NCI-H1048 (cell line): Measurements from ENCODE around the gene NOXA1.
"Not testable (repeated sequence)": the region's sequence is repeated elsewhere in the genome, so short reads cannot be mapped to it uniquely, and the experiment has no call there.

ENCODE experiments used
- DNase-seq: peaks from one replicate; lab custom pipeline; 2025; lab: John Stamatoyannopoulos, UW

Gene NOXA1

DNA sequence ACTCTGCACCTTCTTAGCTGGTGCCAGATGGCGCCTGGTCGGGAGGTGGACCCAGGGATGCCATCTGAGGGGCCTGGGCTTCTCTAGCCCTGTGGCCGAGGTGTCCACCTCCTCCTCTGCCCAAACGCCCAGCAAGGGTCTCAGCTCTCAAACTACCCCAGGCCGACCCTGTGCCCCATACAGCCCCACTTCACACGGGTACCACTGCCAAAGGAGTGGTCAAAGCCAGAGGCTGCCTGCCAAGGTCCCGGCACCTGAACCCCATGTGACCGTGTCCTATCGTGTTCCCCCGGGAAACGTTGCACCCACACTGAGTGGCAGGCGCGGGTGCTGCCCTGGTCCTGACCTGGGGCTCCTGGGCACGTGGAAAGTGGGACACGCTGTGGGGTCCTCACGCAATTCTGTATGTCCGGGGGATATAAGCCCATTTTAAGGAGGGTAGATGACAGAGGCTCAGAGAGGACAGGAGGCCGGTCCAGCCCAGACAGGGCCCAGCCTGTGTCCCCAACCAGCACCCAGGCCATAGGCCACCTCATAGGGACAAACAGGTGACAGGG is 16.0 kb downstream of the NOXA1 start:
- DNase-seq, result no peak

DNA sequence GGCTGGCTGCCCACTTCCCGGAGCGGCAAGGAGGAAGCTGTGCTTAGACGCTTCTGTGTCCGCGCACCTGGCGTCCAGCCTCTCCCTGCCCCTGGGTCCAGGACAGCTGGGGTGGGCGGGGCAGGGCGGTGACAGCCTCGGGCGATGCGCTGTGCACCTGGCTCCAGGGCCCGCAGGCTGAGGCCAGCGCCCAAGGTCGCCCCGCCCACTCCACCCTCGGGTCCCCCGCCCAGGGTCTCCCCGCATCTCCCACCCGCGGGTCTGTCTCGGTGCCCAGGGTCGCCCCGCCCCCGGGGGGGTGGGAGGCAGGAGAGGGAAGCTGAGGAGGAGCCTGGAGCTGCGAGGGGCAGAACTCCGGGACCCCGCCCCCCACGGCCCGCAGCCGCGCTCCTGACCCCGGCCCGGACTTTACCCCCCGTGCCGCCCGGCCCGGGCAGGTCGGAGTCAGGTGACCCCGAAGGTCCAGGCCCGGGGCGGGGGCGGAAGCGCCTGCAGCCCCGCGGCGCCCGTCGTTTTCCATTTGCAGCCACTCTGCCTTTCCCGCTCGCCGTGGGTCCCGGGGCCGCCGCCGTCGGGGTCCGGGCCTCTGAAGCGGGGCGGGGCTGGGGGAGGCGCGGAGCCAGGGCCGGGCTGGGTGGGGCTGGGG is 18.2 kb downstream of the NOXA1 start, which contains the start of gene ENTPD8:
ENTPD8 (minus strand) TSS at position 69 of the 646 bp plus-strand sequence. CDS start 3,072 bp downstream, outside the sequence.
- DNase-seq, result no peak

DNA sequence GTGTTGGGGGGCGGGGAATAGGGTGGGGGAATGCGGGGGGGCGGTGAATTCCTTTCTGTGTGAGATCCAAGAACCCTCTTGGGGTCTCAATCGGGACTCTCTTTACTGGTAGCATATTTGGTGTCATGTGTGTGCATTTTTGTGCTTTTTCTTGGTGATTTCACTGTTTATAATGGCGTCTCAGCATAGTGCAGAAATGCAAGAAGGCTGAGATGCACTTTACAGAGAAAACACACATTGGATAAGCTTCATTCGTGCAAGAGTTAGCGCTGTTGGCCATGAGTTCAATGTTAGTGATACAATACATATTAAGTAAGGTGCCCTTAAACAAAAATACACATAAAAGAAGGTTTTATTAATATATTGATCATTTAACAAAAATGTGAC is 18.7 kb downstream of the NOXA1 start:
- DNase-seq, result no peak

DNA sequence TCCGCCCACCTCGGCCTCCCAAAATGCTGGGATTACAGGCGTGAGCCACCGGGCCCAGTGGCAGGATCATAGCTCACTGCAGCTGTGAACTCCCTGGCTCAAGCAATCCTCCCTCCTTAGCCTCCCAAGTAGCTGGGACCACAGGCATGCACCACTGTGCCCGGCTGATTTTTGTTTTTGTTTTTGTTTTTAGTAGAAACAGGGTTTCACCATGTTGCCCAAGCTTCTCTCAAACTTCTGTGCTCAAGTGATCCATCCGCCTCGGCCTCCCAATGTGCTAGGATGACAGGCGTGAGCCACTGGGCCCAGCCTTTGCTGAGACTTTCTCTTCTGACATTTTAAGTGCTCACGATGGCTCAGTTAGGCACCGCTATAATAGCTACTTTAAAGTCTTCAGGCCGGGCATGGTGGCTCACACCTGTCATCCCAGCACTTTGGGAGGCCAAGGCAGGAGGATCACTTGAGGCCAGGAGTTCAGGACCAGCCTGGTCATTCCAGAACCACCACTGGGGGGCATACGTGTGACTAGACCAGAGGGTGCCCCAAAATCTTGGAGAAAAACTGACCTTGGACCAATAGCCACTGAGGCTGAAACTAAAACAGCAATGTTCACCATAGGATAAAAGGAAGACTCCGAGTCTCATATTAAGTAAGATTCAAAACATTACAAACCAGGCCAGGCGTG is 21.1 kb downstream of the NOXA1 start:
- DNase-seq, result no peak

DNA sequence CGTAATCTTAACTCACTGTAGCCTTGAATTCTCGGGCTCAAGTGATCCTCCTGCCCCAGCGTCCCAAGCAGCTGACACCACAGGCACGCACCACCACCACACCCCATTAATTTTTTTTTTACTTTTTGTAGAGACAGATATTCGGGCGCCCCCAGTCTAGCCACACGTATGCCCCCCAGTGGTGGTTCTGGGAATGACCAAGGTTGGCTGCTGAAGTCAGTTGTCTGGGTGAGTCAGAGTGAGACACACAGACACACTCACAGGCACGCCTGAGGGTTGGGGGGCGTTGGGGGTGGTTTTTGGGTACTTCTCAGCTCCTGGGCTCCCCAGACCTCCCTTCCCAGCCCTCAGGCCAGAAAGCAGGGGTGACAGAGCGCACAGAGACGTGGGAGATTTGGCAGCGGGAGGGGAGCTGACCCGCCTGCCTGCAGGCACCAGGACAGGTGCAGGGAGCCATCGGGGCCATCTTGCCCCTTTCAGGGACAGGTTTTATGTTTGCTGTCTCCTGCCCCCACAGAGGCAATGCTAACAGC is 22.1 kb downstream of the NOXA1 start:
- peak; percentile 19 for DNase-seq

DNA sequence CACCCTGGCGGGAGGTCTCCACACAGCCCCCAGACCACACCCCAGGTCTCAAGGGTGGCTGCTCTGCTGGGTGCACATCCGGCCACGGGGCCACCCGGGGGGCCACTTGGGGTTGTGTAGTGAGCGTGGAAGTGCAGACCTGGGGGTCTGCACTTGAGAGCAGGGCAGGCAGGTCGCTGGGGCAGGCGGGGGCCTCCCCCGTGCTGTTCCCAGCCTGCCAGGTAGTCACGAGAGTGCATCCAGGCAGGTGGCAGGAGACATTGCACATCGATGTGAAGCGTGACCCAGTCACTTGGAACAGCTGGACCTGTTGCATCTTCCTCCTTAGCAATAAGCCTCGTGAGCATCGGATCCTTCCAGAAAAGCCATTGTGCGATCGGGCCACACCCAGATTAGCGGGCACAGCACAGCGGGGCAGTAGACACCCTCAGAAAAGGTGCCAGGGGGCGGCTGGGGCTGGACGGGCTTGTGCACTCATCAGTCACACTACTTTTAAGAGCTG is 22.8 kb downstream of the NOXA1 start:
- DNase-seq, result no peak

DNA sequence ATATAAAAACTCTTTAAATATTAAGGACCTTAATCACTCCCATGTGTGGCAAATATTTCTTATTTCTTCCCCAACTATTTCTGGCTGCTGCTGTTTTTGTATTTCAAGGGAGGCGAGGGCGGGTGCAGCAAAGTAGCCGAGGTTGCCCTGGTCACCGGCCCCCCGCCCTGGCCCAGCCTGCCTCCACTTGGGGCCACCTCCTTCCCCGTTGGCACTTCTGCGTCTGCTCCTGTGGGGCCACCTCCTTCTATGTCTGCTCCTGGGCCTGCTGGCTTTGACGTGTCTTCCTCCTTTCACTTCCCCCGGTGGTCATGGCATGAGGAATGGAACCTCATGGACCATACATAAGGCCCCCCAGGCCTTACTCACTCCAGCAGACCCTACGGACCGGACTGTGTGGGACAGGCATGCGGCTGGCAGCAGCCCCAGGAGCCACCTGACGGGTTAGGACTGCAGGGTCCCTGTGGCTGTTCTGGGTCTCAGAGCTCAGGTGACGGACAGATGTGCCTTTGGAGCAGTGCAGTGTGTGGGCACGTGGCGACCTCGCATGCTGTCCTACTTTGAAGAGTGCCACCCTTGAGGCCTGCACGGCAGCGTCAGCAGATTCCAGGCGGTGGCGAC is 23.8 kb downstream of the NOXA1 start:
- no peak for DNase-seq

DNA sequence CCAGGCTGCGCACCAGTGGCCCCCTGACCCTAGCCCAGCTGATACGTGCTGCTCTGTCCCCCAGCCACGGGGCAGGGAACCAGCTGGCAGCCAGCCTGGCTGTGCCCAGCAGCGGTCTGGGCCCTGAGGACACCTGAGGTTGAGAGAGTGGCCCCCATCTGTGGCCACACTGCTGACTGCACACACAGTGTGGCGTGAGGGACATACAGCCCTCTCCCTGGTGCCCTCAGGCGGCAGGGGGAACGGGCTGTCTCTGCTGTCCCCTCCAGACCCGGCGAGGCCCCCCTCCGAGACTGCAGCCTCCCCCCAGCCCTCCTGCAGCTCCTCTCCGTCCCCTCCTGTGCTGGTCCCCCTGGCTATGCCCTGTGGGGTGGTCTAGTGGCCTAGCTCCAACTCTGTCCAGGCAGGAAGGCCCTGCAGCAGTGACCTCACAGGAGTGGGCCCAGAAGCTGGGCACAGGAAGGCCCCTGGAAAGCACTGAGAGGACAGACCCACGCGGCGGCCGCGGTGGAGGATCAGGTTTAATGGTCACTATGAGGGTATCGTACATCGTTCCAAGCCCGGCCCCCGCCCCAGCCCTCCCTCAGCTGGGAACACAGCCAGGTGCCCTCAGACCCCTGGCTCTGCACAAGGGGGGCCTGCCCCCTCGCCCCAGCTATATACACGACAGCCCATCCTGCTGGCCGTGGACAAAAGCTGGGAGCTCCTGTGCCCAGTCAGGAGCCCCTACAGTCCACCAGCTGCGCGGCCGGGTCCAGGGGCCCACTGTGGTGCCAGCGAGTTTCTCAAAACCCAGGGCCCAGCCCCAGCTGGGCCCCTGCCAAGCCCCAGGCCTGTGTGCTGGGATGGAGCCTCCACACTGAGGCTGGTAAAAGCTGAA is 24.8 kb downstream of the NOXA1 start:
- DNase-seq, result no peak

DNA sequence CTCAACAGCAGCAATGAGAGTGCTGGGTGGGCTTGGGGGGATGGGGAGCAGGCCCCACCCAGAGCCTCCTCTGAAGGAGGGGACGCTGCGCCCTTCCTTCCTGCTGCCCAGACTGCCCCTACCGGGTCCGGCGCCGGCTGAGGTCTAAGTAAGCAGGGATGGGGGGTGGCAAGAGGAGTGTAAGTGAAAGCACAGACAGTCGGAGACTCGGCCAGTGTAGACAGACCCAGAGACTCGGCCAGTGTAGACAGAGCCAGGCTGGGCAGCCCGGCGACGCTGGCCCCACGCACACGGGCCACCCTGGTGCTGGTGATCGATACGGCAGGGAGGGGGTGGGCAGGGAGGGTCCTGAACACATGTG is 25.4 kb downstream of the NOXA1 start:
- DNase-seq, result no peak

DNA sequence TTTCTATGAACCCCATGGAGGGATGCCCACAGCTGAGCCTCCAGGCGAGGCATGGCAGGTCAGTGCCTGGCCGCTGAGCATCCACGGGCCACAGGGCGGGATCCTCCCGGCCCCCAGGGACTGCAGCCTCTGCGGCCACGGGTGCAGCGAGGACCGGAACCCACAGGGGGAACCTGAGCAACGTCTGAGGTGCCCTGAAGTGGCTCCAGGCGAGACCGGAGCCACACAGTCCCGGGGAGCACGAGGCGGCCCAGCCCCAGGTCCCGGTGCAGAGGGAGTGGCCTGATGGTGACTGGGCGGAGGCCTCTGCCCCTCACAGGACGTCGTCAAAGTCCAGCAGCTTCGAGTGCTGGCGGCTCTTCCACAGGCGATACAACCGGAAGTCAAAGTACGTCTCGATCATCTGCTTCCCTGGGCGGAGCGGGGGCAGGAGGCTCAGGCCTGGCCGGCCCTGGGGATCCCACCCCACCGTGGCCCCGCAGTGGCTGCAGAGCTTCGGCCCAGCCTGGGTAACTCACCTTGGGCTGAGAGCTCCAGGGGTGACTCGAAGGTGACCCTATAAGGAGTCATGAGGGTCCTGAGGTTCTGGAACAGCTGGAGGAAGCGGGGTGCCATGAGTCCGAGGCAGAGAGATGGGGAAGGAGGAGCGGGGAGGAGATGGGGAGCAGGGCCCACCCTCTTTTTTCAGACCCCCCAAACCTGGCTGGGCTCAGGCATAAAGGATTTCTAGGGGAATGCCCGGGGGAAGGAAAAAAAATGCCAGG is 26.1 kb downstream of the NOXA1 start:
- no peak for DNase-seq

DNA sequence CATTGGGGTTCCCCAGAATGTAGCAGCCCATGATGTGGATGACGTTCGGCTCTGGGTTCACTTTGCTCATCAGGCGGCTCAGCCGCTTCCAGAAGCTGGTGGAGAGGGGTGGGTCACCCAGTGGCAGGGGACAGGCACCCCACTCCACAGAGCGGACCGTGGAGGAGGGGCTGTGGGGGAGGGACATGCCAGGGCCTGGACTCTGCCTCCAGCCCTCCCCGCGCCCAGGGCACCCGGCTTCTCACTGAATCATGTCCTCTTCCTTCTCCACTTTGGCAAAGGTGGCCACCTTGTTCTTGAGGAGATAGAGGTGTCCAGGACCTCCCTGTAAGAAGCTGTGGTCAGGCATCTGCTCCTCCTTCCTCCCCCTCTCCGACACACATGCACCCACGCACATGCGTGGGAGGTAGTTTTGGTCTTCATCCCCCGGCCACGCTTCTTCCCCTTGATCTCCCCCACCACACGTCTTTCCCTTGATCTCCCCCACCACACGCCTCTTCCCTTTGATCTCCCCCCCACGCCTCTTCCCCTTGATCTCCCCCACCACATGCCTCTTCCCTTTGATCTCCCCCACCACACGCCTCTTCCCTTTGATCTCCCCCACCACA is 26.8 kb downstream of the NOXA1 start:
- DNase-seq, result no peak

DNA sequence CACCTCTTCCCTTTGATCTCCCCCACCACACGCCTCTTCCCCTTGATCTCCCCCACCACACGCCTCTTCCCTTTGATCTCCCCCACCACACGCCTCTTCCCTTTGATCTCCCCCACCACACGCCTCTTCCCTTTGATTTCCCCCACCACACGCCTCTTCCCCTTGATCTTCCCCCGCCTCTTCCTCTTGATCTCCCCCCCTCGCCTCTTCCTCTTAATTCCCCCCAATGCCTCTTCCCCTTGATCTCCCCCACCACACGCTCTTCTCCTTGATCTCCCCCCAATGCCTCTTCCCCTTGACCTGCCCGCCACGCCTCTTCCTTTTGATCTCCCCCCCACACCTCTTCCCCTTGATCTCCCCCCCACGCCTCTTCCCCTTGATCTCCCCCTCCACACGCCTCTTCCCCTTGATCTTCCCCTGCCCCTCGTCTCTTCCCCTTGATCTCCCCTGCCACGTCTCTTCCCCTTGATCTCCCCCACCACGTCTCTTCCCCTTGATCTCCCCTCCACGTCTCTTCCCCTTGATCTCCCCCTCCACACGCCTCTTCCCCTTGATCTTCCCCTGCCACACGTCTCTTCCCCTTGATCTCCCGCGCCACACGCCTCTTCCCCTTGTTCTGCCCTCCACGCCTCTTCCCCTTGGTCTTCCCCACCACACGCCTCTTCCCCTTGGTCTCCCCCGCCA is 27.5 kb downstream of the NOXA1 start:
- not testable (repeated sequence) for DNase-seq

DNA sequence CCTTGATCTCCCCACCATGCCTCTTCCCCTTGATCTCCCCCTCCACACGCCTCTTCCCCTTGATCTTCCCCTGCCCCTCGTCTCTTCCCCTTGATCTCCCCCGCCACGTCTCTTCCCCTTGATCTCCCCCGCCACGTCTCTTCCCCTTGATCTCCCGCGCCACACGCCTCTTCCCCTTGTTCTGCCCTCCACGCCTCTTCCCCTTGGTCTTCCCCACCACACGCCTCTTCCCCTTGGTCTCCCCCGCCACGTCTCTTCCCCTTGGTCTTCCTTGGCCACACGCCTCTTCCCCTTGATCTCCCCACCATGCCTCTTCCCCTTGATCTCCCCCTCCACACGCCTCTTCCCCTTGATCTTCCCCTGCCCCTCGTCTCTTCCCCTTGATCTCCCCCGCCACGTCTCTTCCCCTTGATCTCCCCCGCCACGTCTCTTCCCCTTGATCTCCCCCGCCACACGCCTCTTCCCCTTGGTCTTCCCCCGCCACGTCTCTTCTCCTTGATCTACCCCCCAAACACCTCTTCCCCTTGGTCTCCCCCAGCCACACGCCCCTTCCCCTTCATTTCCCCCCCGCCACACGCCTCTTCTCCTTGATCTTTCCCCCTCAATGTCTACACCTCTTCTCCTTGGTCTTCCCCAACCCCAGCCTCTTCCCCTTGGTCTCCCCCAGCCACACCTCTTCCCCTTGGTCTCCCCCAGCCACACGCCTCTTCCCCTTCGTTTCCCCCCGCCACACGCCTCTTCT is 28.2 kb downstream of the NOXA1 start:
- DNase-seq, result not testable (repeated sequence)

DNA sequence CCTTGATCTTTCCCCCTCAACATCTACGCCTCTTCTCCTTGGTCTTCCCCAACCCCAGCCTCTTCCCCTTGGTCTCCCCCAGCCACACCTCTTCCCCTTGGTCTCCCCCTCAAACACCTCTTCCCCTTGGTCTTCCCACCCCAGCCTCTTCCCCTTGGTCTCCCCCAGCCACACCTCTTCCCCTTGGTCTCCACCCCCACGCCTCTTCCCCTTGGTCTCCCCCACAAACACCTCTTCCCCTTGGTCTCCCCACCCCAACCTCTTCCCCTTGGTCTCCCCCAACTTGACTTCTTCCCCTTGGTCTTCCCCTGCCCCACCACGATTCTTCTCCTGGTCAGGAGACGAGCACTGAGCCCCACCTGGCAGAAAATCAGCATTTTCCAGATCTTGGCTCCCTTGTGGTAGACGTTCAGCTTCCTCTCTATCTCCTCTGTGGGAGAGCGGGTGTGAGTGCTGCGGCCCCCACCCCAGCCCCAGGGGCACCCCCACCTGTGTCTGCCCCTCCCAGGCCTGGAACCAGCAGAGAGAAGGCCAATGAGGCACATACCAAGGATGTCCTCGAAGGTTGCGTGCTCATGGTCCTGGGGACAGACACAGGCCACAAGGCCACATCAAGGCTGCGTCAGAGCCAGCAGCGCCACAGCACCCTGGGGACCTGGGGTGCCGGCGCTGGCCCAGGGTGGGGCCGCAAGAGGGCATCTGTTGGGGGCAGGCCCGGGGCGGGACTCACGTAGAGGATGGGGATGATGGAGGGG is 29.0 kb downstream of the NOXA1 start:
- no peak for DNase-seq

DNA sequence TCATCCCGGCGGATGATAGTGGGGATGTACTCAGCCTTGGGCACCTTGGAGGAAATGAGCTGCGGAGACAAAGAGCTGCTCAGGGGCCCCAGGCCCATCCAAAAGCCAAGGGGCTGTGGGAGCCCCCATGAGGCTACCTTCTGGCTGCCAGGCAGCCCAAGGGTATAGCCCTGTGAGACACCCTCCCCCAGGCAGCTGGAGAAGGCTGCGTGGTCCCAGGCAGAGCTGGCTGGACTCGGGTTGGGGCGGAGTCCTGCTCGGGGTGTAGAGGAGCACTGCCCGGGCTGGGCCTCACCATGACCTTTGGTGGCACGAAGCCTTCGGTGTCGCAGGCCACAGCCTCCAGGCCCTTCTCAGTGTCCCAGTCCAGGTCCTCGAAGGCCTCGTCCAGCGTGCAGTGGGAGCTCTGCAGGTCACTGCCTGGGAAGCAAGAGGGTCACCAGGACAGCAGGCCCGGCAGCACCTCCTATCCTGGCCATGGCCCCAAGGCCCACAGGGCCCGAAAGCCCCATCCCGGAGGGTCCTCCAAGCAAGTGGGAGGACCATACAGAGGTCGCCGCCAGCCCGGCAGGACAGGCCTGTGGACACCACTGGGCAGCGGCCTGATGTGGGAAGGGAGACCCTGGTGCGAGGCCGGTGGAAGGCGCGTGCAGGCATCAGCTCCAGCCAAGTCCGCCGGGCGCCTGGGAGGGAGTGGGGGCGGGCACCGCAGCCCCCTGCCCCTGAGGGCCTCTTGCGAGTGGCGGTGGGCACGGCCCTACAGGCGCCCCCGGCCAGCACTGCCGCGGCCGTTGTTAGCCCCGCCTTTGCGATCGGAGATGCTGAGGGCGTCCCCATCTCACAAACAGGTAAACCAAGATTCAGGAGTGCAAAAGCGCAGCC is 29.8 kb downstream of the NOXA1 start:
- no peak for DNase-seq

DNA sequence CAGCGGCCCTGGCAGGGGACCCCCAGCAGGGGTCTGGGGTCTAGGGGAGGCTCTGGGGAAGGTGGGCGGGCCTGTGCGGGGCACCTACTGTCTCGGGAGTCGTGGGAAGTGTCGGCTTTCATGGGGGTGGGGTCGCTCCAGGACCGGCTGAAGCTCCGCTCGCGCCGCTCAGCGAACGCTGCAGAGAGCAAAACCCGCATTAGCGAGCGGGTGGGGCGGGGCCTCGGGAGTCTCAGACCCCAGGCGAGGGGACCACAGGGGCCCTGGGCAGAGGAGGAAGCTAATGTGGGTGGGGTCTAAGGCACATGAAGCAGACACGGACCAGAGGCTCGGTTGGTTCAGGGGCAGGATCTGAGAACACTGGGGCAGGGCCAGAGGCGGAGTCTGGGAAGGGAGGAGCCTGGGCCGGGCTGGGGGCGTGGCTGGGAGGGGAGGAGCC is 30.5 kb downstream of the NOXA1 start:
- peak; percentile 23 for DNase-seq

DNA sequence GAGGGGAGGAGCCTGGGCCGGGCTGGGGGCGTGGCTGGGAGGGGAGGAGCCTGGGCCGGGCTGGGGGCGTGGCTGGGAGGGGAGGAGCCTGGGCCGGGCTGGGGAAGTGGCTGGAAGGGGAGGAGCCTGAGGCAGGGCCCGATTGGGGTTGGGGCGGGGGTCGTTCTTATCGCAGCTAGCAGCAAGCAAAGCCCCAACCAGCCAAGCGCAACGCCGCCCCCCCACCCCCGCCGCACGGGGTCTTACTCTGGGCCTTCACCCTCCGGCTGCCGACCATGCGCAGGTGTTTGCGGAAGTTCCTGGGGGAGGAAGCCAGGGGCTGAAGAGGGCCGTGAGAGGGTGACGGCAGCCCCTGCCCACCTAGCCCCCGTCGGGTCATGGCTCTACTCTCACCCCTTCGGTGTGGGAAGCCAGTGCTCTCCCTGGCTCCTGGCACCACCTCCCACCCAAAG is 31.0 kb downstream of the NOXA1 start:
- DNase-seq, result no peak
